Measurements from ENCODE around the gene NAMPT.

DNA sequence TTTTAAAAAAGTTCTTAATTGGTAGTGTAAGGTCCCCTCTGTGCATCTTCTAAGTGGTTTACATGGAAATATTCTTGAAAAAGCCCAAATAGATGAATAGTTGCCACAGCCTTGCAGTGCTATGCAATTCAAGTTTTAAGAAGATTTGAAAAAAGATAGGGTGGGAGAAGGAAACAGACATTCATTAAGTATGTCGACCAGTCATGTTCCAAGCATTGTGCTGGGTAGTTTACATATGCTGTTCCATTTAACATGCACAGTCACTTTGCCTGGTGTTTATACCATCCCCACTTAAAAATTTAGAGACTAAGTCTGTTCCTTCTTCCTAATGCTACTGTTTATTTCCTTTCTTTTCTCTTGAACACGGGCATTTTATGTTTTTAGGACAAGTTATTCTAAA, 28.1 kb upstream of the NAMPT start:
- no peak for TF ChIP-seq EP300 (IDR thresholded peaks at IDR 0.05; ENCODE audit: borderline replicate concordance)
- TF ChIP-seq YY1 (IDR thresholded peaks at IDR 0.05; ENCODE audit: low read depth), result no peak
- no peak for TF ChIP-seq TEAD4 (IDR thresholded peaks at IDR 0.05)
- TF ChIP-seq, protein P1, sequence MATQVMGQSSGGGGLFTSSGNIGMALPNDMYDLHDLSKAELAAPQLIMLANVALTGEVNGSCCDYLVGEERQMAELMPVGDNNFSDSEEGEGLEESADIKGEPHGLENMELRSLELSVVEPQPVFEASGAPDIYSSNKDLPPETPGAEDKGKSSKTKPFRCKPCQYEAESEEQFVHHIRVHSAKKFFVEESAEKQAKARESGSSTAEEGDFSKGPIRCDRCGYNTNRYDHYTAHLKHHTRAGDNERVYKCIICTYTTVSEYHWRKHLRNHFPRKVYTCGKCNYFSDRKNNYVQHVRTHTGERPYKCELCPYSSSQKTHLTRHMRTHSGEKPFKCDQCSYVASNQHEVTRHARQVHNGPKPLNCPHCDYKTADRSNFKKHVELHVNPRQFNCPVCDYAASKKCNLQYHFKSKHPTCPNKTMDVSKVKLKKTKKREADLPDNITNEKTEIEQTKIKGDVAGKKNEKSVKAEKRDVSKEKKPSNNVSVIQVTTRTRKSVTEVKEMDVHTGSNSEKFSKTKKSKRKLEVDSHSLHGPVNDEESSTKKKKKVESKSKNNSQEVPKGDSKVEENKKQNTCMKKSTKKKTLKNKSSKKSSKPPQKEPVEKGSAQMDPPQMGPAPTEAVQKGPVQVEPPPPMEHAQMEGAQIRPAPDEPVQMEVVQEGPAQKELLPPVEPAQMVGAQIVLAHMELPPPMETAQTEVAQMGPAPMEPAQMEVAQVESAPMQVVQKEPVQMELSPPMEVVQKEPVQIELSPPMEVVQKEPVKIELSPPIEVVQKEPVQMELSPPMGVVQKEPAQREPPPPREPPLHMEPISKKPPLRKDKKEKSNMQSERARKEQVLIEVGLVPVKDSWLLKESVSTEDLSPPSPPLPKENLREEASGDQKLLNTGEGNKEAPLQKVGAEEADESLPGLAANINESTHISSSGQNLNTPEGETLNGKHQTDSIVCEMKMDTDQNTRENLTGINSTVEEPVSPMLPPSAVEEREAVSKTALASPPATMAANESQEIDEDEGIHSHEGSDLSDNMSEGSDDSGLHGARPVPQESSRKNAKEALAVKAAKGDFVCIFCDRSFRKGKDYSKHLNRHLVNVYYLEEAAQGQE (IDR thresholded peaks at IDR 0.05; ENCODE audit: low read depth), result no peak
- no peak for TF ChIP-seq ZBTB7A (IDR thresholded peaks at IDR 0.05; ENCODE audit: low read depth)
- no peak for TF ChIP-seq TCF12 (IDR thresholded peaks at IDR 0.05; ENCODE audit: low read depth)
- TF ChIP-seq FOXM1 (IDR thresholded peaks at IDR 0.05; ENCODE audit: borderline replicate concordance, low read depth), result no peak
- no peak for TF ChIP-seq NFIC (IDR thresholded peaks at IDR 0.05)
- TF ChIP-seq, protein P2, sequence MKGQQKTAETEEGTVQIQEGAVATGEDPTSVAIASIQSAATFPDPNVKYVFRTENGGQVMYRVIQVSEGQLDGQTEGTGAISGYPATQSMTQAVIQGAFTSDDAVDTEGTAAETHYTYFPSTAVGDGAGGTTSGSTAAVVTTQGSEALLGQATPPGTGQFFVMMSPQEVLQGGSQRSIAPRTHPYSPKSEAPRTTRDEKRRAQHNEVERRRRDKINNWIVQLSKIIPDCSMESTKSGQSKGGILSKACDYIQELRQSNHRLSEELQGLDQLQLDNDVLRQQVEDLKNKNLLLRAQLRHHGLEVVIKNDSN (IDR thresholded peaks at IDR 0.05), result no peak
- no peak for TF ChIP-seq EGR1 (IDR thresholded peaks at IDR 0.05)
